Measurements from ENCODE around the gene ZNF138.
"Not testable (repeated sequence)": the region's sequence is repeated elsewhere in the genome, so short reads cannot be mapped to it uniquely, and the experiment has no call there.

The ZNF138 gene

GRCh38 chr7:64834989-64835388 lies 40.8 kb downstream of the ZNF138 start:
- in situ Hi-C loops (cut with MboI; ENCODE audit: low pct_unique_long_range_greater_than_20kb, low sequenced_read_pairs): no loop called here
- DNase-seq: no peak

- in situ Hi-C loops (cut with MboI; ENCODE audit: low pct_unique_long_range_greater_than_20kb, low sequenced_read_pairs); DNase-seq: not testable (repeated sequence)
Observed at GRCh38 chr7:64835856-64836255, 41.6 kb downstream of the ZNF138 start.

- in situ Hi-C loops (cut with MboI; ENCODE audit: low pct_unique_long_range_greater_than_20kb, low sequenced_read_pairs): not testable (repeated sequence)
Observed at GRCh38 chr7:64838051-64838450, 43.8 kb downstream of the ZNF138 start.

GRCh38 chr7:64838691-64839090 lies 44.5 kb downstream of the ZNF138 start:
- in situ Hi-C loops (cut with MboI; ENCODE audit: low pct_unique_long_range_greater_than_20kb, low sequenced_read_pairs): no loop called here
- no peak for DNase-seq

More at GRCh38 chr7:64838051-64838450, 43.8 kb downstream of the ZNF138 start:
- not testable (repeated sequence) for DNase-seq

- no peak for DNase-seq
- in situ Hi-C loops (cut with MboI; ENCODE audit: low pct_unique_long_range_greater_than_20kb, low sequenced_read_pairs): no loop called here
Observed at GRCh38 chr7:64839910-64840309, 45.7 kb downstream of the ZNF138 start.

- in situ Hi-C loops (cut with MboI; ENCODE audit: low pct_unique_long_range_greater_than_20kb, low sequenced_read_pairs): no loop called here
- DNase-seq: no peak
Observed at GRCh38 chr7:64849250-64849923, 55.2 kb downstream of the ZNF138 start.

GRCh38 chr7:64849924-64850499 lies 55.8 kb downstream of the ZNF138 start:
- in situ Hi-C loops (cut with MboI; ENCODE audit: low pct_unique_long_range_greater_than_20kb, low sequenced_read_pairs): no loop called here
- DNase-seq: no peak

- DNase-seq: no peak
Observed at GRCh38 chr7:64853679-64854078, 59.5 kb downstream of the ZNF138 start.

GRCh38 chr7:64854969-64855368 lies 60.7 kb downstream of the ZNF138 start:
- in situ Hi-C loops (cut with MboI; ENCODE audit: low pct_unique_long_range_greater_than_20kb, low sequenced_read_pairs): no loop called here
- DNase-seq: no peak

More at GRCh38 chr7:64853679-64854078, 59.5 kb downstream of the ZNF138 start:
- in situ Hi-C loops (cut with MboI; ENCODE audit: low pct_unique_long_range_greater_than_20kb, low sequenced_read_pairs): no loop called here

GRCh38 chr7:64863021-64863420 lies 68.8 kb downstream of the ZNF138 start:
- DNase-seq: no peak
- in situ Hi-C loops (cut with MboI; ENCODE audit: low pct_unique_long_range_greater_than_20kb, low sequenced_read_pairs): no loop called here

GRCh38 chr7:64863530-64863929 lies 69.3 kb downstream of the ZNF138 start:
- in situ Hi-C loops (cut with MboI; ENCODE audit: low pct_unique_long_range_greater_than_20kb, low sequenced_read_pairs); DNase-seq: not testable (repeated sequence)

GRCh38 chr7:64863969-64864368 lies 69.7 kb downstream of the ZNF138 start:
- in situ Hi-C loops (cut with MboI; ENCODE audit: low pct_unique_long_range_greater_than_20kb, low sequenced_read_pairs): no loop called here
- no peak for DNase-seq

- in situ Hi-C loops (cut with MboI; ENCODE audit: low pct_unique_long_range_greater_than_20kb, low sequenced_read_pairs): no loop called here
- DNase-seq: no peak
Observed at GRCh38 chr7:64867863-64868440, 73.7 kb downstream of the ZNF138 start.

GRCh38 chr7:64868499-64868898 lies 74.3 kb downstream of the ZNF138 start:
- no peak for DNase-seq
- in situ Hi-C loops (cut with MboI; ENCODE audit: low pct_unique_long_range_greater_than_20kb, low sequenced_read_pairs): no loop called here

GRCh38 chr7:64869121-64869725 lies 75.0 kb downstream of the ZNF138 start:
- in situ Hi-C loops (cut with MboI; ENCODE audit: low pct_unique_long_range_greater_than_20kb, low sequenced_read_pairs): no loop called here
- no peak for DNase-seq

- in situ Hi-C loops (cut with MboI; ENCODE audit: low pct_unique_long_range_greater_than_20kb, low sequenced_read_pairs): no loop called here
- no peak for DNase-seq
Observed at GRCh38 chr7:64869912-64870562, 75.8 kb downstream of the ZNF138 start.

GRCh38 chr7:64870656-64871055 lies 76.4 kb downstream of the ZNF138 start:
- DNase-seq: no peak
- in situ Hi-C loops (cut with MboI; ENCODE audit: low pct_unique_long_range_greater_than_20kb, low sequenced_read_pairs): no loop called here

- in situ Hi-C loops (cut with MboI; ENCODE audit: low pct_unique_long_range_greater_than_20kb, low sequenced_read_pairs): no loop called here
- no peak for DNase-seq
Observed at GRCh38 chr7:64871761-64872160, 77.5 kb downstream of the ZNF138 start.

- DNase-seq: no peak
- in situ Hi-C loops (cut with MboI; ENCODE audit: low pct_unique_long_range_greater_than_20kb, low sequenced_read_pairs): no loop called here
Observed at GRCh38 chr7:64872351-64873154, 78.3 kb downstream of the ZNF138 start.

All from KBM-7 (cell line).